C4-2B (cell line): ENCODE measurements around the gene LHFPL2.

Source experiments
- H3K27ac ChIP-seq: fragments of 450-650 bp; 2 replicates; pipeline ENCODE4 v1.5.1; 2017
- CTCF ChIP-seq: fragments of 450-650 bp; conservative IDR thresholded peaks from 2 replicates; pipeline ENCODE4 v1.5.1; 2017; ENCODE audit warnings: mild to moderate bottlenecking
- ZFX ChIP-seq: fragments of 450-650 bp; IDR thresholded peaks from 2 replicates; pipeline ENCODE4 v1.6.1; 2017

The LHFPL2 gene

GRCh38 chr5:78654386-78654785, 5.8 kb upstream of the LHFPL2 start:
- TF ChIP-seq ZFX (no peak), CTCF (no peak)
- H3K27ac ChIP-seq, result no peak overlapping the region

GRCh38 chr5:78653681-78654366, 5.3 kb upstream of the LHFPL2 start:
- TF ChIP-seq ZFX, result no peak
- TF ChIP-seq CTCF, result no peak
- no peak overlapping the region for H3K27ac ChIP-seq

- H3K27ac ChIP-seq, result no peak overlapping the region
- TF ChIP-seq CTCF (no peak), ZFX (no peak)
Measured at GRCh38 chr5:78653031-78653430, 4.5 kb upstream of the LHFPL2 start.

GRCh38 chr5:78651468-78651867, 2.9 kb upstream of the LHFPL2 start:
- no peak overlapping the region for H3K27ac ChIP-seq
- no peak for TF ChIP-seq ZFX
- TF ChIP-seq CTCF, result no peak

- no peak overlapping the region for H3K27ac ChIP-seq
- TF ChIP-seq CTCF, result no peak
- TF ChIP-seq ZFX, result no peak
Measured at GRCh38 chr5:78650531-78650930, 2.0 kb upstream of the LHFPL2 start.

GRCh38 chr5:78649861-78650496, 1.4 kb upstream of the LHFPL2 start:
- H3K27ac ChIP-seq, result no peak overlapping the region
- TF ChIP-seq CTCF (no peak), ZFX (no peak)

GRCh38 chr5:78649211-78649695, 681 bp upstream of the LHFPL2 start:
- H3K27ac ChIP-seq, result peak overlapping the region; percentile 67; the same call in 1 of the 2 replicates
- TF ChIP-seq ZFX (no peak), CTCF (no peak)
